NCI-H524 treated with DMSO at 0.1 percent for 48 hours (cell line): ENCODE results near the gene GJB4.
"Not testable (repeated sequence)": the region's sequence is repeated elsewhere in the genome, so short reads cannot be mapped to it uniquely, and the experiment has no call there.

Experiments
- DNase-seq: peaks from one replicate; lab custom pipeline; 2025; lab: John Stamatoyannopoulos, UW

The GJB4 gene

DNA sequence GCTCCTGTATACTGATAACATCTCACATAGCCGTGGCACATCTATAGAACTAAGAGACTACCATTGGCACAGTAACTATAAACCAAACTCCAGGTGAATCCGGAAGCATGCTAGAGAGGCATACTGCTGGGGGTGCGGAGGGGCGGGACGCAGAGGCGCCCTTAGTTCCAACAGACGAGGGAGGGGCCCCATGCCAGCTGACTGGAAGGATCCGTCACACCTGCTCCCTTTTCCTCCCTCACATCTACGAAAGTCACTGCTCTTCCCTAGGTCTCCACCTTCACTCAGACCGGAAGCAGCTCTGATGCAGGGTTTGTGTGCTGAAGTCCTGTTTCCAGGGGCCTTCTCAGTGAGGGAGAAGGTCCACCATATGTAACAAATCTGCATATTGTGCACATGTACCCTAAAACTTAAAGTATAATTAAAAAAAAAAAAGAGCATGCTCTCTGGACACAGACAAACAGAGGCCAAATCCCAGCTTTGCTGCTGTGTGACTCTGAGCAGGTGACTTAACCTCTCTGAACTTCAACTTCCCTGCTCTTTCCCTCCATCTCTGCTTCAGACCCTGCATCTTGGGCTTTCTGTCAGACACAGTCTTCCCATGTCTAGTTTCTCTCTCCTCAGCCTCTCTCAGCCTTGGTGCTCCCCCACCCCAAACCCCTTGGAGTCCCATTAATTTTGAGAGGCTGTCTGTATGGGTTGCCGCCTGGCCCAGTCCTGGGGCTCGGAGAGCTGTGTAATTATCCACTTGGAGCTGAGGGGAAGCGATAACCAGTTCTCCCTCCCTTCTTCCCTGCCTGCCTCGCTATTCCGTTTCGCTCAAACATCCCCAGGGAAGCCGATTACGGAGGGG lies 12.5 kb upstream of the GJB4 start:
- no peak for DNase-seq

DNA sequence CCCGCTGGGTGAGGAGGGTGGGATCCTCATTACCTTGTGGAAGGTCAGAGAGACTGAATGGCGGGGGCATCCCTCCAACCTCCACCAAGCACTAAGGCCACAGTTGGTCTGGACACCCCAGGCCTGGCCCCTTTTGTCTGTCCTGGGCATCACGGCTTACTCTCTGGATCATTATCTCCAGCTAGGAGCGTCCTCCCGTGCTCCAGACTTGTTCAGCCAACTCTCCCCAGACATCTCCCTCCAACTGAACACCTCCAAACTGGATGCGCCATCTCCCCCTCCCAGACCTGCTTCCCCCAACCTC lies 11.9 kb upstream of the GJB4 start:
- DNase-seq = no peak

DNA sequence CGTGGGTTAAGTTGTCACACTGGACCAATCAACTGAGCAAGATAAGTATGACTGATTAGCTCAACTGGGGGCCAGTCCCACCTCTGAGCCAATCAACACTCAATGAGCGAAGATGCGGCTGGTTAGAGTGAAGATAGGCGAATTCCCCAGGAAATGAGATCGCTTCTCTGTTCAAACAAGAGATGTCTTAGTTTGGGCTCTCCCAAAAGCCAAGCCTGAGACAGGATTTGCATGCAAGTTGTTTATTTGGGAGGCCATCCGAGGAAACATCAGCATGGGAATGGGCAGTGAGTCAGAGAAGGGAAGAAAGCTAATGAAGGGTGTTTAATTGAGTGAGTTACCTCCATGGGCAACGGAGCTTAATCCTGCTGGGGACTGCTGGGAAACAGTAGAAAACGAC lies 9.5 kb upstream of the GJB4 start:
- no peak for DNase-seq

DNA sequence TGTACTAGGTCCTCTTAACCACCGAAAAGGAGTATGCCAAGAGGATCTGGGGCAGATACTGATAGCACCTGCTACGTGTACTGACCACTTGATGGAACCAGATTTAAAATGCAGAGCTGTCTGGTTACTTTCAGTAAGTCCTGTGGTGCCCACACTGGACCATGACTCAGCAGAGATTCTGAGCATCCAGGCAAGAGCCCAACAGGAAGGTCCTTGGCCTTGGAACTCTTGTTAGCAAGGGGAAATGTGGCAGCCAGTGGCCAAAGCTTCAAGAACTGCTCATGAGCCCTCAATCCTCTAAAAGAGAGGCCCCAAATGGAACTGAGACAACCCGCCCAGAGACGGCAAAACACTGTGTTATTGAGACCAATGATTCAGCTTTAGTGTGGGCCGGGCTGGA lies 8.9 kb upstream of the GJB4 start:
- no peak for DNase-seq

DNA sequence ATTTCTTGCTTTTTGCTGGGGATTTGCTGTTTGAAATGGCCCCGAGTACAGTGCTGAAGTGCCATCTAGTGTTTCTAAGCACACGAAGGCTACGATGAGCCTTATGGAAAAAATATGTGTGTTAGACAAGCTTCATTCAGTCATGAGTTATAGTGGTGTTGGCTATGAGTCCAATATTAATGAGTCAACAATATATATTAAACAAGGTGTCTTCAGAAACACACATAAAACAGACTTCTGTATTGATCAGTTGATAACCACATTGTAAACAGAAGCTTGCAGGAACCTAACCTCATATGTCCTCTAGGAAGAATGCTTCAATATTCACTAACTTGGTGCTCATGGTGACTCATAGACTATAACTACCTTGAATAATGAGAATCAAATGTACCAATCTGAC lies 6.4 kb upstream of the GJB4 start:
- DNase-seq = no peak

DNA sequence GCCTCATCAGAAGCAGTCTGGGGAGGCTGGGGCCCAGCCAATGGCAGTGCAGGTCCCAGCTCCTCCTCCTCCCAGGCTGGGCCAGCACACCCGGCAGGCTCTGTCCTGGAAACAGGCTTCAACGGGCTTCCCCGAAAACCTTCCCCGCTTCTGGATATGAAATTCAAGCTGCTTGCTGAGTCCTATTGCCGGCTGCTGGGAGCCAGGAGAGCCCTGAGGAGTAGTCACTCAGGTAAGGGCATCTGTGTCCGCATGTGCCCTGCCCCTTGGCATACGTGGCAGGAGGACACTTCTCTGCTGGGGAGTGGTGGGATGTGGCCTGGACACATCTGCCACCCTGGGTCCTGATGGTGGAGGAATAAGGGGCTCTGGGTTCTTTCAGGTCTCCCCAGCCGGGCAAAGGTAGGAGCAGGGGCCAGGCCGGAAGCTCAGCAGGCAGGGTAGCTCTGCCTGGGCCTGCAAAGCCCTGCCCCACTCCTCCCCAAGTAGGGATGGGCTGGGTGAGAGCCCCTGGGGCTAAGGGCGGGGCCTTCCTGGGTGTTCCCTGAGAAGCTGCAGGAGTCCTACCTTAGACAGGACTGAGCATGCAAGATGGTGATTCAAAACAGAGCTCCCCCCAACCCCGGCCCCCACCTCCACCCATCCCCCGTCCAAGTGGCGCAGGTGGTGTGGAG lies 4.4 kb upstream of the GJB4 start, which contains the start of gene GJB5:
TSS of gene GJB5 (plus strand) at position 84 of the 674 bp plus-strand sequence. CDS start 2,284 bp downstream, outside the sequence.
- DNase-seq = no peak

DNA sequence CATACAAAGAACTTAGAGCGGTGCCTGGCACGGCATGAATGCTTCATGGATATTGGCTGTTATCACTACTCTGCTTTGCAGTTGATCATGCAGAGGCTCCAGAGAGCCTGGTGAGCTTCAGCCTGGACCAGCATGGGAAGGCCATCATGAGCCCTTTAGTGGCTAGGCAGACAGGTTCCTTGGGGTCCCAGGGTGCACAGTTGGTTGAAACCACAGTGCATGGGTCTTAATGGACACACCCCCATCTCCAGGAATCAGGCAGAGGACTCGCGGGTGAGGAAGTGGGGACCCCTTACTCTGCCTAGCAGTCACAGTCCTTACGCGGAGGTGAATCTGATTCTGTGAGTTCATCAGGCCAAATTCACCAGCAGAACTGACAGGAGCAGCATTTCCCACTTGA lies 3.6 kb upstream of the GJB4 start:
- no peak for DNase-seq

DNA sequence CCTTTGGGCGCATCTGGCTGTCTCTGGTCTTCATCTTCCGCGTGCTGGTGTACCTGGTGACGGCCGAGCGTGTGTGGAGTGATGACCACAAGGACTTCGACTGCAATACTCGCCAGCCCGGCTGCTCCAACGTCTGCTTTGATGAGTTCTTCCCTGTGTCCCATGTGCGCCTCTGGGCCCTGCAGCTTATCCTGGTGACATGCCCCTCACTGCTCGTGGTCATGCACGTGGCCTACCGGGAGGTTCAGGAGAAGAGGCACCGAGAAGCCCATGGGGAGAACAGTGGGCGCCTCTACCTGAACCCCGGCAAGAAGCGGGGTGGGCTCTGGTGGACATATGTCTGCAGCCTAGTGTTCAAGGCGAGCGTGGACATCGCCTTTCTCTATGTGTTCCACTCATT lies 2.2 kb upstream of the GJB4 start:
- no peak for DNase-seq

DNA sequence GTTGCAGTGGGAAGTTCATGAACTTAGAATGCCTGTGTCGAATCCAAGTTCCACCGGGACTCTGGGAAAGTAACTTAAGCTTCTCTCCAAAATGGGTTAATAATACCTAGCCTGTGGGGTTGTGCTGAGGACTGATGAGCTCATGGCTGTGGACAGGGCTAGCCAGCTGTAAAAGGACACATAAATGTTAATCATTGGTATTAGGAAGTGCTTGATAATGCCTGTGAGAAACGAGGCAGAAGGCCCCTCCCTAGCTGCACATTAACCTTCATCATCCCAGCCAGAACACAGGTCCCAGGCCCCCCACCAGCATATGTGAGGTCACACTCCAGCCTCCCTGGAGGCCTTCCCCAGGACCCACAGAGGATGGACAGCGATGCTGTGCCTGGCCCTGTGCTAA lies 789 bp upstream of the GJB4 start:
- no peak for DNase-seq

DNA sequence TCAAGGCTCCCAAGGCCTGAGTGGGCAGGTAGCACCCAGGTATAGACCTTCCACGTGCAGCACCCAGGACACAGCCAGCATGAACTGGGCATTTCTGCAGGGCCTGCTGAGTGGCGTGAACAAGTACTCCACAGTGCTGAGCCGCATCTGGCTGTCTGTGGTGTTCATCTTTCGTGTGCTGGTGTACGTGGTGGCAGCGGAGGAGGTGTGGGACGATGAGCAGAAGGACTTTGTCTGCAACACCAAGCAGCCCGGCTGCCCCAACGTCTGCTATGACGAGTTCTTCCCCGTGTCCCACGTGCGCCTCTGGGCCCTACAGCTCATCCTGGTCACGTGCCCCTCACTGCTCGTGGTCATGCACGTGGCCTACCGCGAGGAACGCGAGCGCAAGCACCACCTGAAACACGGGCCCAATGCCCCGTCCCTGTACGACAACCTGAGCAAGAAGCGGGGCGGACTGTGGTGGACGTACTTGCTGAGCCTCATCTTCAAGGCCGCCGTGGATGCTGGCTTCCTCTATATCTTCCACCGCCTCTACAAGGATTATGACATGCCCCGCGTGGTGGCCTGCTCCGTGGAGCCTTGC lies 1.7 kb downstream of the GJB4 start:
- DNase-seq = no peak

DNA sequence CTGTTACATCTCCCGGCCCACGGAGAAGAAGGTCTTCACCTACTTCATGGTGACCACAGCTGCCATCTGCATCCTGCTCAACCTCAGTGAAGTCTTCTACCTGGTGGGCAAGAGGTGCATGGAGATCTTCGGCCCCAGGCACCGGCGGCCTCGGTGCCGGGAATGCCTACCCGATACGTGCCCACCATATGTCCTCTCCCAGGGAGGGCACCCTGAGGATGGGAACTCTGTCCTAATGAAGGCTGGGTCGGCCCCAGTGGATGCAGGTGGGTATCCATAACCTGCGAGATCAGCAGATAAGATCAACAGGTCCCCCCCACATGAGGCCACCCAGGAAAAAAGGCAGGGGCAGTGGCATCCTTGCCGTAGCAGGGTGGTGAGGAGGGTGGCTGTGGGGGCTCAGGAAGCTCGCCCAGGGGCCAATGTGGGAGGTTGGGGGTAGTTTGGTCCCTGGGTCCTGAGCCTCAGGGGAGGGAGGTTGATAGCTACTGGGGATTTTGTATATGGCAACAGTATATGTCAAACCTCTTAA lies 2.3 kb downstream of the GJB4 start:
- DNase-seq = no peak

DNA sequence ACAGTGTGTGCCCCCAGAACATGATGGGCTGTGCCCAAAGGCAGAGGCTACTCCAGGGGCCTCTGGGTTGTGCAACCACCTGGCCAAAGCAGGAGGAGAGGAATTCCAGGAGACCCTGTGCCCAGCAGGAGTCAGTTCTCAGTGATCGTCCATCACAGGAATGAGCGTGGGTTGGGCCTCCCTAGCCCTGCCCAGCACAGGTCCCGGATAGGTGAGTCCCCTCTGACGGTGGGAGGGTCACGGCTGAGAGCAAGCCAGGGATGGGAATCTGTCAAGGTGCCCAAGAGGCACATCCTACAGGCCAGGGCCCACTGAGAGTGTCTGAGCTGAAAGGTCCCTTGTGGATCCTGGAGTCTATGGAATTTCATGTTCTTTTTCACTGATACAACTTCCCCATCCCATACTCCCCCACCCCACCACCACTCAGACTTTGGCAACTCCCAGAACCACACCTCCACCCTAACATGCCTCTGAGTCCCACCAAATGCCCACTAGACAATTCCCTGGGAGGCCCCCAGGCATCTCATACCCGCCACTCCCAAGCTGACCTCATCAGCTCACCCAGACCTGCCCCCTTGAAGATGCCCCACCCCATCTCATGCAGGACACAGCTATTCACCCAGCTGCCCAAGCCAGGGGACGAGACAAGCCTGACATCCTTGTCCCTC lies 3.1 kb downstream of the GJB4 start:
- DNase-seq = no peak

DNA sequence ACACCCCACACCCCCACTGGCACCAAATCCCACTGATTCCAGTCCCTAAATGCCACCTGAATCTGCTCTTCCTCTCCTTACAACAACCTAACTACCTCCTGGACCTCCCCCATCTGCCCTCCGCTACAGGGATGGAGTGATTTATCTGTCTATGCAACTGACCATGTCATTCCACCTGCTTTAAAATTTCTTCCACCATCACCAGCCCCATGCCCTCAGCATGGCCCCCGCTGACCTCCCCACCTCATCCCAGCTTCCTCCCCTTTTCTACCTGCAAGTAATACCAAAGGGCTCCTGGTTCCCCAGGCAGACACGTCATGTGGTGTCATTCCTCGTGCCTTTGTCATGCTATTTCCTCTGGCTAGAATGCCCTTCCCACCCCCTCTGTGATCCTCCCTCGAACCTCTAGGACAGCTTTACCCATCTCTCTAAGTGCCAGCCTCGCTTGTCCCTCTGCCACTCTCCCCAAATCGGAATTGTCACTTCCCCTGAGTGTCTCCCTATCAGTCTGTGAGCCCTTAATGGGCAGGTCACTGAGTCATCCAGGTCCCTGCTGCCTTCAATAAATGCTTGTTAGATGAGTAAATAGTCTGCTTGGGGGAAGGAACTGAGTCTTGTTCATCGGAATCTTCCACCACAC lies 3.7 kb downstream of the GJB4 start:
- no peak for DNase-seq

DNA sequence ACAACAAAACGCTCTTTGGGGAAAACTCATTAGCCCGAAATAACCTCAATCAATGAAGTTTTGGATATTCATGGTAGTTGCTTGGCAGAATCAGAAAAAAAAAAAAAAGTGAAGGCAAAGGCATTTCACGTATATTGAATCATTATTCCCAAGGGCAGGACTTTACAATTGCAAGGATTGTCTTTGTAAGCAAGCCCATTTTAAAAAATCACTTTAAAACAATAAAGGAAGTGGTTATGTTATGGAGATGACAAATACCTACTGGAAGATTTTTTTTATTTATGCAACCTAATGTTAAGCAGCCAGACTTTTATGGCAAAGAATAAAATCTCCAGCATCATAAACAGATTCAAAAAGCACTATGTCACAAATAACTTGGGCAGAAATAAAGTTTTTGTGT lies 9.3 kb downstream of the GJB4 start:
- no peak for DNase-seq

DNA sequence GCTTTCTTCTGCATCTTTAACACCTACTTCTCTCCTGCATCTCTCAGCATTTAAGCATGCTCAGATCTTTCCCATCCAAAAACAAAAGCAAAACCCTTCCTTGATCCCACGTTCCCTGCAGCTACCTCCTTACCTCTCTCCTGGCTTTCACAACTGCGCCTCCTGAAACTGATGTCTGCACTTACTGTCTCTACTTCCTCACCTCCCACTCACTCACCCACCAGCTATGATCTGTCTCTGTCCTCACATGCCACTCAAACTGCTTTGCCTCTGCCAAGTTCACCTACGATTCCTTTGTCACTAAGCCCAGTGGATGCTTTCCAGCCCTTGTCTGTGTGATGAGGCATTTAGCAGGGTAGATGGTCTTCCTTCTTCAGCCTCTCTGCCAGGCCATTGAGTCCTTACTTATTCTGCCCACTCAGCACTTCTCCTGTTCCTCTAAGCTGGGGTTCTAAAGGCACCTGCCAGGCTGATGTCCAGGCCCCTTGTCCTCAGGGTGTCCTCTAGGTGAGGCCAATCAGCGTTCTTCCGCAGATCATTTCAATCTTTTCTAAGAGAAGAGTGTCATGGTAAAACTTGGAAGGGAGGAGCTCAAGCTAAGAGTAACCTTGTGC lies 11.5 kb downstream of the GJB4 start:
- DNase-seq = no peak

DNA sequence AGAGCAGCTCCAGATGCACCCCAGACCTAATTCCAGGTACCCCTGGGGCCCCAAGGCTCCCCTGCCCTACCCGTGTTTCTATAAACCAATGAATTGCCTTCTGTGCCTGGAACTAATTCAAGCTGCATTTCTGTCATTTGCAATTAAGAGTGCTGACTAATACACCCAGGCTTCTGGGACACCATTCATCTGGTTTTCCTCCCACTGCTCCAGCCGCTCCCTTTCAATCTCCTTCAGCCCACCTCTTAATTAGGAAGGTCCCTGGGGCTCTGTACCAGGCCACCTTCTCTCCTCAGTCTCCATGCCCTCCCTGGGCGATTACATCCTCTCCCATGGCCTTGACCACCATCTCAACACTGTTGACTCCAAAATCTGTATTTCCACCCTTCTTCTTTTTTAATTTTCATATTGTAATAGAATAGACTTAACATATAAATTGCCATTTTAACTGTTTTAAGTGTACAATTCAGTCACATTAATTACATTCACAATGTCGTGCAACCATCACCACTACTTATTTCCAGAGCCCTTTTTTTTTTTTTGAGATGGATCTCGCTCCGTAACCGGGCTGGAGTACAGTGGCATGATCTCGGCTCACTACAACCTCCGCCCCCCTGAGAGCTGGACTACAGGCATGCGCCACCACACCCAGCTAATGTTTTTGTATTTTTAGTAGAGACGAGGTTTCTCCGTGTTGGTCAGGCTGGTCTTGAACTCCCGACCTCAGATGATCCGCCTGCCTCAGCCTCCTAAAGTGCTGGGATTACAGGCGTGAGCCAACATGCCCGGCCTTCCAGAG lies 12.2 kb downstream of the GJB4 start:
- no peak for DNase-seq

DNA sequence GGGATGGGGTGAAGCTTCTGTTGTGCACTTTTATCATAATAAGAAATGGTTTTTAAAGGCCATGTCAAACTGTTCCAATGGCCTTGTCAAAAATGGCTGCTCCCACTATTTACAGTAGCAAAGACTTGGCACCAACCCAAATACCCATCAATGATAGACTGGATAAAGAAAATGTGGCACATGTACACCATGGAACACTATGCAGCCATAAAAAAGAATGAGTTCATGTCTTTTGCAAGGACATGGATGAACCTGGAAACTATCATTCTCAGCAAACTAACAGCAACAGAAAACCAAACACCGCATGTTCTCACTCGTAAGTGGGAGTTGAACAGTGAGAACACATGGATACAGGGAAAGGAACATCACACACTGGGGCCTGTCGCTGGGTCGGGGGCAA lies 13.6 kb downstream of the GJB4 start:
- DNase-seq = not testable (repeated sequence)

DNA sequence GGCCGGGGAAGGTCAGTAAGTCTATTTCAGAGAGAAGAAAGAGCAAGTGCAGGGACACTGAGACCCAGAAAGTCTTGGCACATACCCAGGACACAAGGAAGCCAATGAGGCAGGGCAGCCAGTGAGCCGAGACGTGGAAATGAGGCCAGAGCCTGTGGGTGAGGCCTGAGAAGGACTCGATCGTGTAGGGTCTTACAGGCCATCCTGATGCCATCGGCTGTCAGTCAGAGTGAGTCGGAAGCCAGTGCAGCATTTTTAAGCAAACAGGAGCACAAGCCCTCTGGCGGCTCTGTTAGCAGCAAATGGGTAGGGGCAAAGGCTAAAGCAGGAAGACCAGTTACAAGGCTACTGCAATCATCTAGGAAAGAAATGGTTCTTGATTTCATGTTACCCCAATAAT lies 15.4 kb downstream of the GJB4 start:
- no peak for DNase-seq

DNA sequence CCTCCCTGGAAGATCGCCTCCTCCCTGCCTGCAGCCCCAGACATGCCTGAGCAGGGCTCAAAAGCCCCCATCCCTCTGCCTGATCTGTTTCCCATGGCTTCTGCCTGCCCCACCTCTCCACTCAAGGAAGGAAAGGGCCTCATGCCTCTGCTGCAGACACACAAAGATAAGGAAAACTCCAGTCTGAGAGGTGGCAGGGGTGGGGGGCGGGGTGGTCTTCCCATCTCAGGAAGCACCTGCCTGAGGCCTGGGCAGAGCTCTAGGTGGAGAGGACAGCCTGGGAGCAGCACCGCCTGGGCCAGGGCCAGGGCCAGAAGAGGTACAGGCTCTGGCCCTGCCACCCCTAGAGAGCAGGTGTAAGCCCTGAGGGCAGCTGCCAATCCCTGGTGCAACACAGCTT lies 17.4 kb downstream of the GJB4 start:
- no peak for DNase-seq

DNA sequence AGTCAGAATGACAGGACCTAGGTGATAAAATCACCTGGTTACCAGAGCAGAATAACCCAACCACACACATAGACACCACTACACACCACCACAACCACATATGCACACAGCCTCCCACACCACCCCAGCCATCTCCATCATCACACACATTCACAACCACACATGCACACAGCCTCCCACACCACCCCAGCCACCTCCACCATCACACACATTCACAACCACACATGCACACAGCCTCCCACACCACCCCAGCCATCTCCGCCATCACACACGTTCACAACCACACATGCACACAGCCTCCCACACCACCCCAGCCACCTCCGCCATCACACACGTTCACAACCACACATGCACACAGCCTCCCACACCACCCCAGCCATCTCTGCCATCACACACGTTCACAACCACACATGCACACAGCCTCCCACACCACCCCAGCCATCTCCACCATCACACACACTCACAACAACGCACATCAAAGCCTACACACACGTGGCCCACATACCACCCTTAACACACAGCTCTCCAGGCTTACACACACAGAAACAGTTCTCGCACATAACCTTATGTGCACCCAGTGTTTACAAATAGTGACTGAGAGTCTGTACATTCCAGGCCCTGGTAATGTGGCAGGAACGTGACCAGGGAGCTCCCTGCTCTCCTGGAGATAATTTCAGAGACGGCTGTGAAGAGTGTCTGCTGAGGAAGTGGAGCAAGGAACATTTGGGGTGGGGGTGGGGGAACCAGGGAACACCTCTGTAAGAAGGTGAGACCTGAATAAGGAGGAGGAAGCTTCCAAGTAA lies 18.2 kb downstream of the GJB4 start:
- DNase-seq = no peak
